Measurements from ENCODE around the gene UST. TPM values are rescaled to one million over a fixed set of nuclear protein-coding genes. Genes with fewer than 3 reads are reported as not detected.

Gene UST
- total and polyA plus RNA-seq, 2 of the 8 experiments (the other 6 are each of a cell fraction or from before 2014, with no cell fraction given): 13.5 to 34.5 TPM

DNA sequence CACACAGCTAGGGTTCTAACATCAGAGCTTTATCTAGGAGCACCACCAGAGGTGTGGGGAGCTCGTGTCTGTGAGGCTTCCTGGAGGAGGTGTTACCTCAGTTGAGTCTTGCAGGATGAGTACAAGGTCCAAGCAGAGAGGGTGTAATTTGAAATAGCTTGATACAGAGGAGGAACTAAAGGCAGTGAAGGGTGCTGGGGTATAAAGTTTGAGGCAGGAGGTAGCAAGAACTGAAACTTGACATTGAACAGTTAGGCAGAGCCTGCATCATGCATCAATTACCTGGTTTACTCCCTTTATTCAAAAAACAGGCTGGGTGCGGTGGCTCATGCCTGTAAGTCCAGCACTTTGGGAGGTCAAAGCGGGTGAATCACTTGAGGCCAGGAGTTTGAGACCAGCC lies 241.2 kb downstream of the UST start:
- no peak overlapping the region for H3K4ac ChIP-seq (replicated peaks; ENCODE audit: insufficient read length, low read depth, low read length)
- H2BK15ac ChIP-seq (ENCODE audit: low read length): 0 out of 2 replicates have a peak overlapping the region, but pooled peaks have one; percentile 46
- no peaks in the 10 kb centered on the region for H4K20me1 ChIP-seq (replicated peaks in 1 of 2; ENCODE audit: control insufficient read depth in 1 of 2, insufficient read depth in 2 of 2, low read length in 2 of 2)
- no peak overlapping the region for H2AFZ ChIP-seq (ENCODE audit: low read length)
- no peak overlapping the region for H2BK12ac ChIP-seq (ENCODE audit: low read depth, low read length)
- no peak overlapping the region for H4K91ac ChIP-seq (replicated peaks; ENCODE audit: insufficient read length, low read length)
- FAIRE-seq (no peak), DNase-seq (ENCODE audit: low read depth in 1 of 2, low spot score in 2 of 2) (no peak)
- no peak overlapping the region for H2BK20ac ChIP-seq (ENCODE audit: low read length)
- H3K79me1 ChIP-seq (ENCODE audit: low read depth, low read length): no peaks in the 10 kb centered on the region
- no peak overlapping the region for H2AK5ac ChIP-seq (ENCODE audit: low read depth, low read length)
- peaks cover 0 to 13% (median 12%) of the 10 kb centered on the region in 4 experiments; a peak in 4 of 7 replicates for H3K4me1 ChIP-seq (replicated peaks in 1 of 4; ENCODE audit: control insufficient read depth in 3 of 4, insufficient read depth in 4 of 4, low read length in 3 of 4)
- H2BK5ac ChIP-seq (ENCODE audit: low read depth, low read length): no peak overlapping the region; the same call in 1 of the 2 replicates
- H3K23me2 ChIP-seq (ENCODE audit: low read depth, low read length): no peaks in the 10 kb centered on the region
- H3K9ac ChIP-seq (replicated peaks in 1 of 4; ENCODE audit: extremely low read depth in 1 of 4, low read depth in 3 of 4, low read length in 3 of 4): no peak overlapping the region
- peaks cover 0 to 2% of the 10 kb centered on the region in 2 experiments; a peak in 2 of 4 replicates for H3K9me3 ChIP-seq (ENCODE audit: insufficient read depth in 2 of 2, low read depth in 1 of 2, low read length in 1 of 2)
- 0 out of 2 replicates have a peak overlapping the region, but pooled peaks have one; percentile 43 for H3K18ac ChIP-seq (ENCODE audit: extremely low read depth, low read length)
- H3K4me2 ChIP-seq (ENCODE audit: insufficient read depth in 1 of 2, low read depth in 2 of 2, low read length in 2 of 2): no peak overlapping the region
- WGBS, 2 experiments (ENCODE audit: extremely low coverage in 1 of 2, insufficient coverage in 1 of 2, insufficient read length in 1 of 2, insufficient replicate concordance in 2 of 2, low coverage in 1 of 2, low lambda C conversion rate in 2 of 2, missing lambda C conversion rate in 1 of 2): 87% methylated on average over 3 of the region's 3 CpGs; no CpG with 5 or more reads in 1 of the 2 experiments
- H3K4me3 ChIP-seq (ENCODE audit: extremely low read depth in 1 of 4, insufficient read depth in 2 of 4, low read depth in 3 of 4, low read length in 4 of 4): no peak overlapping the region
- H4K5ac ChIP-seq (ENCODE audit: insufficient read length, low read depth, low read length): no peak overlapping the region
- H3K56ac ChIP-seq (replicated peaks; ENCODE audit: insufficient read length, low read depth, low read length): no peak overlapping the region
- peaks cover 0 to 19% (median 6%) of the 10 kb centered on the region in 4 experiments; a peak in 4 of 8 replicates for H3K36me3 ChIP-seq (ENCODE audit: control insufficient read depth in 2 of 4, insufficient read depth in 4 of 4, low read length in 3 of 4)
- no peak overlapping the region for H4K8ac ChIP-seq (ENCODE audit: extremely low read depth, insufficient read depth, low read length)
- ChIA-PET CTCF (ENCODE audit: partially characterized antibody) (interaction anchor here (0.7 to 4.1 kb wide), 7 partner anchors 14 to 462 kb away, joined by 3 to 27 read pairs (median 6); no protein-coding TSS in a partner anchor), POLR2A (ENCODE audit: partially characterized antibody) (interaction anchor here (1.9 kb wide), 1 partner anchor 27 kb away, joined by 5 read pairs; no protein-coding TSS in a partner anchor)
- no peak overlapping the region for H3K23ac ChIP-seq (ENCODE audit: insufficient read length)
- H3K27me3 ChIP-seq (replicated peaks in 1 of 4; ENCODE audit: control insufficient read depth in 3 of 4, extremely low read depth in 1 of 4, insufficient read depth in 3 of 4, low read length in 3 of 4): no peaks in the 10 kb centered on the region
- H3K27ac ChIP-seq (ENCODE audit: low read depth, low read length): no peak overlapping the region; the same call in 1 of the 2 replicates
- H3K14ac ChIP-seq (ENCODE audit: insufficient read length): no peak overlapping the region
- H3K79me2 ChIP-seq (ENCODE audit: control insufficient read depth in 1 of 2, insufficient read depth in 2 of 2, low read length in 2 of 2): no peaks in the 10 kb centered on the region
- no peak overlapping the region for H2BK120ac ChIP-seq (replicated peaks; ENCODE audit: low read depth, low read length)
- TF ChIP-seq EZH2 (IDR thresholded peaks at IDR 0.05; ENCODE audit: low read depth, low read length, severe bottlenecking) (no peak), KDM4A (IDR thresholded peaks at IDR 0.05; ENCODE audit: low read depth, low read length, severe bottlenecking) (no peak), EGR1 (IDR thresholded peaks at IDR 0.05; ENCODE audit: borderline replicate concordance, low read depth, low read length) (no peak), POU5F1 (IDR thresholded peaks at IDR 0.05; ENCODE audit: low read depth, low read length) (no peak), FOSL1 (IDR thresholded peaks at IDR 0.05; ENCODE audit: insufficient read depth, low read depth, low read length) (no peak), CBX8 (IDR thresholded peaks at IDR 0.05; ENCODE audit: borderline replicate concordance, low read depth, low read length) (no peak), RNF2 (IDR thresholded peaks at IDR 0.05; ENCODE audit: borderline replicate concordance, low read depth, low read length, missing control alignments, poor library complexity, severe bottlenecking) (no peak), CBX5 (IDR thresholded peaks at IDR 0.05; ENCODE audit: low read depth, low read length) (no peak), RBBP5 (IDR thresholded peaks at IDR 0.05; ENCODE audit: borderline replicate concordance, low read depth, low read length) (no peak), BRCA1 (IDR thresholded peaks at IDR 0.05; ENCODE audit: low read depth, low read length) (no peak), RFX5 (IDR thresholded peaks at IDR 0.05; ENCODE audit: borderline replicate concordance, low read depth, low read length) (no peak)
- TF ChIP-seq, protein P1, sequence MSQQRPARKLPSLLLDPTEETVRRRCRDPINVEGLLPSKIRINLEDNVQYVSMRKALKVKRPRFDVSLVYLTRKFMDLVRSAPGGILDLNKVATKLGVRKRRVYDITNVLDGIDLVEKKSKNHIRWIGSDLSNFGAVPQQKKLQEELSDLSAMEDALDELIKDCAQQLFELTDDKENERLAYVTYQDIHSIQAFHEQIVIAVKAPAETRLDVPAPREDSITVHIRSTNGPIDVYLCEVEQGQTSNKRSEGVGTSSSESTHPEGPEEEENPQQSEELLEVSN (IDR thresholded peaks at IDR 0.05): no peak

Data from H1 (cell line).